Gastroesophageal sphincter (tissue), 4 donors: ENCODE results near the gene APLN. TPM values are rescaled to one million over a fixed set of nuclear protein-coding genes. Genes with fewer than 3 reads are reported as not detected.

Source experiments
- ATAC-seq: fragments of 150-250 bp; one replicate; pipeline ENCODE4 v1.9.1; 2016; ENCODE audit warnings: mild to moderate bottlenecking, moderate library complexity
- H3K27ac ChIP-seq, 4 donors: fragments of 200-600 bp; sonication (generic) in 3 of 4; 1 replicate in 3 of 4; 2 replicates in 1 of 4; pipeline ENCODE4 v1.5.1; 2016 to 2019
- H3K27me3 ChIP-seq: fragments of 200-600 bp; sonication (generic); one replicate; pipeline ENCODE4 v1.5.1; 2019
- H3K36me3 ChIP-seq, 2 donors: fragments of 200-600 bp; sonication (generic); one replicate each; pipeline ENCODE4 v1.5.1; 2019; ENCODE audit warnings: control low read depth in 1 of 2
- H3K4me1 ChIP-seq, 3 donors: fragments of 200-600 bp; sonication (generic); 1 replicate in 2 of 3; 2 replicates in 1 of 3; pipeline ENCODE4 v1.5.1; 2016 to 2019; ENCODE audit warnings: control low read depth in 2 of 3
- H3K4me3 ChIP-seq, 2 donors: fragments of 200-600 bp; sonication (generic); one replicate each; pipeline ENCODE4 v1.5.1; 2019; ENCODE audit warnings: mild to moderate bottlenecking in 1 of 2, moderate library complexity in 1 of 2
- H3K9me3 ChIP-seq, 3 donors: fragments of 200-600 bp; sonication (generic); one replicate each; pipeline ENCODE4 v1.5.1; 2017 to 2019; ENCODE audit warnings: control low read depth in 2 of 3
- CTCF ChIP-seq, 4 experiments: fragments of 200-600 bp in 2 of 4; fragments of 450-650 bp in 2 of 4; sonication (generic) in 1 of 4; IDR thresholded peaks; one replicate each; pipeline ENCODE4 v1.5.1; 2017 to 2019; ENCODE audit warnings: antibody characterized with exemption in 4 of 4, mild to moderate bottlenecking in 2 of 4, moderate library complexity in 2 of 4
- EP300 ChIP-seq: sonication (generic); formaldehyde crosslinking; IDR thresholded peaks from one replicate; pipeline ENCODE4 v1.6.1; 2017; ENCODE audit warnings: antibody characterized with exemption, mild to moderate bottlenecking
- POLR2A ChIP-seq, 2 donors: fragments of 450-650 bp; IDR thresholded peaks; one replicate each; pipeline ENCODE4 v1.6.1; 2017; ENCODE audit warnings: antibody characterized with exemption in 2 of 2, mild to moderate bottlenecking in 2 of 2, moderate library complexity in 1 of 2
- POLR2AphosphoS5 ChIP-seq: sonication (generic); formaldehyde crosslinking; IDR thresholded peaks from one replicate; pipeline ENCODE4 v1.6.1; 2017; ENCODE audit warnings: antibody characterized with exemption
- WGBS, 2 donors: methylation state at CpG; one replicate each; pipeline ENCODE4 v1.1.5; 2018; ENCODE audit warnings: low coverage in 1 of 2; 5-methylcytosine and 5-hydroxymethylcytosine counted together
- total RNA-seq, 4 donors: library from RNA; depleted of rRNA; stranded (reverse); fragments of >200 nt; gene quantifications; one replicate each; pipeline ENCODE4 v1.1.0, GENCODE V29; 2016

The APLN gene
- total RNA-seq, 4 donors from 2014 or later = 0.78 to 2.3 (median 1.2) TPM

- H3K9me3 ChIP-seq = no peaks in the 10 kb centered on the region
- no peaks in the 10 kb centered on the region for H3K4me1 ChIP-seq
- no peak overlapping the region for H3K4me3 ChIP-seq
- H3K27ac ChIP-seq = peak overlapping the region in 3 of 4 donors; percentile 24 to 62 (median 46)
- no peaks in the 10 kb centered on the region for H3K27me3 ChIP-seq
- 15 to 40% methylated on average over 1 to 6 of the region's 7 CpGs for WGBS, 2 donors
- TF ChIP-seq CTCF (IDR thresholded peaks at IDR 0.05) = no peak
- no peak for TF ChIP-seq EP300
- no peak for TF ChIP-seq POLR2A (IDR thresholded peaks at IDR 0.05)
- no peak for TF ChIP-seq POLR2AphosphoS5
- H3K36me3 ChIP-seq = no peaks in the 10 kb centered on the region
- ATAC-seq = peak; percentile 83
These were observed 11.3 kb upstream of the APLN start for GRCh38 chrX:129665916-129666644.

GRCh38 chrX:129663171-129663570, 8.4 kb upstream of the APLN start:
- 20 to 21% methylated on average over 1 to 2 of the region's 3 CpGs for WGBS, 2 donors
- H3K27ac ChIP-seq = no peak overlapping the region
- no peak for ATAC-seq

GRCh38 chrX:129661369-129661768, 6.6 kb upstream of the APLN start:
- Histone ChIP-seq H3K27ac (no peak overlapping the region), H3K4me3 (no peak overlapping the region), H3K9me3 (no peaks in the 10 kb centered on the region), H3K36me3 (no peaks in the 10 kb centered on the region), H3K27me3 (no peaks in the 10 kb centered on the region), H3K4me1 (no peaks in the 10 kb centered on the region)
- 50 to 80% methylated on average over 1 of the region's 1 CpG for WGBS, 2 donors
- TF ChIP-seq CTCF (IDR thresholded peaks at IDR 0.05) = no peak
- TF ChIP-seq POLR2A (IDR thresholded peaks at IDR 0.05) = no peak
- TF ChIP-seq EP300 = no peak
- no peak for TF ChIP-seq POLR2AphosphoS5
- ATAC-seq = no peak

More at GRCh38 chrX:129663171-129663570, 8.4 kb upstream of the APLN start:
- no peak for TF ChIP-seq POLR2A (IDR thresholded peaks at IDR 0.05)
- no peak for TF ChIP-seq CTCF (IDR thresholded peaks at IDR 0.05)
- TF ChIP-seq POLR2AphosphoS5 = no peak
- no peak for TF ChIP-seq EP300
- Histone ChIP-seq H3K4me1 (no peaks in the 10 kb centered on the region), H3K9me3 (no peaks in the 10 kb centered on the region), H3K36me3 (no peaks in the 10 kb centered on the region), H3K4me3 (no peak overlapping the region), H3K27me3 (no peaks in the 10 kb centered on the region)

GRCh38 chrX:129659861-129660260, 5.1 kb upstream of the APLN start:
- WGBS, 2 donors = 70 to 100% methylated on average over 1 to 5 of the region's 5 CpGs
- Histone ChIP-seq H3K4me1 (peaks cover 0 to 8% (median 0%) of the 10 kb centered on the region in 3 donors), H3K9me3 (no peaks in the 10 kb centered on the region), H3K27me3 (no peaks in the 10 kb centered on the region), H3K4me3 (no peak overlapping the region), H3K36me3 (no peaks in the 10 kb centered on the region), H3K27ac (no peak overlapping the region)
- ATAC-seq = no peak
- TF ChIP-seq POLR2AphosphoS5 (no peak), CTCF (IDR thresholded peaks at IDR 0.05) (no peak), POLR2A (IDR thresholded peaks at IDR 0.05) (no peak), EP300 (no peak)

GRCh38 chrX:129659141-129659540, 4.4 kb upstream of the APLN start:
- H3K36me3 ChIP-seq = no peaks in the 10 kb centered on the region
- H3K4me1 ChIP-seq = peaks cover 0 to 12% (median under 1%) of the 10 kb centered on the region in 3 donors
- H3K27me3 ChIP-seq = no peaks in the 10 kb centered on the region
- no peak overlapping the region for H3K4me3 ChIP-seq
- WGBS, 2 donors = 86 to 100% methylated on average over 1 of the region's 2 CpGs
- H3K9me3 ChIP-seq = no peaks in the 10 kb centered on the region
- no peak for TF ChIP-seq CTCF (IDR thresholded peaks at IDR 0.05)
- TF ChIP-seq POLR2AphosphoS5 = no peak
- TF ChIP-seq EP300 = no peak
- TF ChIP-seq POLR2A (IDR thresholded peaks at IDR 0.05) = no peak
- no peak overlapping the region for H3K27ac ChIP-seq
- no peak for ATAC-seq
